ENCODE results near the gene GPR45.

Gene GPR45

DNA sequence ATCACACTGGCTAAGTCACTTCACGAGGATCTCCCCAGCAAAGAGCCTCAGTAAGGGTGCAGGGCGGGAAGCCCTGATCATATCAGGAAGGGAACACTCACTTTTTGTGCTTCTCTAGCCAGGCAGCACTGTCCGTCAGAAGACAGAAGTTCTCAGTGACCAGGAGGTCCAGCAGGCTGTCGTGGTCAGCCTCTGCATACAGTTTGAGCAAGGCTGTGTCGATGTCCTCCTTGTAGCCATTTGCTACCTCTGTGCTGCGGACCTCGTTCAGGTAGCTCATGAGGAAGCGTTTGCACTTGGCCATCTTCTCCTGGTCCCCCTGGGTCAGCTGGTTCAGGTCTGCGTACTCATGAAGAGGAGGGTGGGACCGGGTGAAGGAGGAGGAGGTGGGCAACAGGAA, 38.7 kb downstream of the GPR45 start:
- CTCF ChIA-PET, result no interaction called here

DNA sequence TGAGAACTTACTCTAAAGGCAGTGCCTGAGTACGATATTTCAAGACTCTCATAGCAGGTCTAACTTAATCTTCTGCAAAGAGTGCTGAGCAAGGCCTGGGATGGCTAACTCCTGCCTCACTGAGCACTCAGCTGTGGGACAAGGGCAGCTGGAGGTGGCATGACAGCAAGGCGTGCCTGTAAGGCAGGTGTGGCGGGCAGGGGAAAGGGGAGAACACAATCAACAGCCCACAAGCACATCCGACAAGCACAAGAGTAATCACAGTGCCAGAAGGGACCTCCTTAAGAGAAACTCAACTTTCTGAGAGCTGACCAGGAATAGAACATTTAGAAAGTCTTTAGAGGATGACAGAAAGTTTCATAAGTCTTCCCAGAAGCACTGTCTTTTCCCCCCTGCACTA, 42.0 kb downstream of the GPR45 start:
- DNase-seq (ENCODE audit: extremely low spot score), result no peak
- POLR2A ChIA-PET, result no interaction called here
- TF ChIP-seq SUZ12 (IDR thresholded peaks at IDR 0.05), result no peak
- CTCF ChIA-PET, result no interaction called here

More for the DNA sequence above, 38.7 kb downstream of the GPR45 start:
- POLR2A ChIA-PET, result no interaction called here
- DNase-seq (ENCODE audit: extremely low spot score), result no peak
- TF ChIP-seq LEF1 (IDR thresholded peaks at IDR 0.05; ENCODE audit: borderline replicate concordance), result no peak
- TF ChIP-seq ARNT (IDR thresholded peaks at IDR 0.05), result no peak
- TF ChIP-seq ZNF384 (IDR thresholded peaks at IDR 0.05), result no peak
- TF ChIP-seq TARDBP (IDR thresholded peaks at IDR 0.05), result no peak
- no peak for TF ChIP-seq CTBP1 (IDR thresholded peaks at IDR 0.05; ENCODE audit: borderline replicate concordance)
- TF ChIP-seq NFRKB (IDR thresholded peaks at IDR 0.05), result no peak
- TF ChIP-seq, protein P1, sequence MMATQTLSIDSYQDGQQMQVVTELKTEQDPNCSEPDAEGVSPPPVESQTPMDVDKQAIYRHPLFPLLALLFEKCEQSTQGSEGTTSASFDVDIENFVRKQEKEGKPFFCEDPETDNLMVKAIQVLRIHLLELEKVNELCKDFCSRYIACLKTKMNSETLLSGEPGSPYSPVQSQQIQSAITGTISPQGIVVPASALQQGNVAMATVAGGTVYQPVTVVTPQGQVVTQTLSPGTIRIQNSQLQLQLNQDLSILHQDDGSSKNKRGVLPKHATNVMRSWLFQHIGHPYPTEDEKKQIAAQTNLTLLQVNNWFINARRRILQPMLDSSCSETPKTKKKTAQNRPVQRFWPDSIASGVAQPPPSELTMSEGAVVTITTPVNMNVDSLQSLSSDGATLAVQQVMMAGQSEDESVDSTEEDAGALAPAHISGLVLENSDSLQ (IDR thresholded peaks at IDR 0.05), result no peak
- no peak for TF ChIP-seq FOXM1 (IDR thresholded peaks at IDR 0.05; ENCODE audit: borderline replicate concordance)
- TF ChIP-seq FOXA1 (IDR thresholded peaks at IDR 0.05), result no peak
- TF ChIP-seq L3MBTL2 (conservative IDR thresholded peaks at IDR 0.05), result no peak
- TF ChIP-seq HDGF (IDR thresholded peaks at IDR 0.05; ENCODE audit: borderline replicate concordance), result no peak
- TF ChIP-seq BHLHE40 (IDR thresholded peaks at IDR 0.05; ENCODE audit: borderline replicate concordance), result no peak
- TF ChIP-seq ELF4 (IDR thresholded peaks at IDR 0.05), result no peak
- TF ChIP-seq SP1 (IDR thresholded peaks at IDR 0.05), result no peak

DNA sequence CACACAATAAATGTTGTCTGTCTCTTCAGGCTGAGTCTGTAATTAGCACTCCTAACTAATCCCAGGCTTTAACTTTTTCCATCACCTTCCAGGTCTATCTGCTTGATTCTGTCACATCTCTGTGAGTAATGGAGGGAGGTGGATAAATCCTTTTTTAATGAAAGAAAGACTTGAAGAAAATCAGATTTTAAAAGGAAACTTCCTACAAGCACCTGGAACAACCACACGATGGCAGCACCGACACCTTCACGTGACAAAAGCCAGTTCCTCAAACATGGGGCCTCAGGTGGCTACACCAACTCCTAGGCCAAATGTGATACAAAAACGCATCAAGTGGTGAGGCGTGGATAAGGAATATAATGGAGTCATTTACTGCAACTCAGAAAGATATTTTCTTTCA, 46.1 kb downstream of the GPR45 start:
- peak; percentile 57 for DNase-seq (ENCODE audit: extremely low spot score)
- ChIA-PET POLR2A (no interaction called here), CTCF (interaction anchor here (0.6 to 1.5 kb wide), 3 partner anchors 9 to 173 kb away, joined by 3 to 6 read pairs (median 5); no protein-coding TSS in a partner anchor)

GRCh38 chr2:105288133-105288532, 46.6 kb downstream of the GPR45 start:
- no peak for DNase-seq (ENCODE audit: extremely low spot score)
- CTCF ChIA-PET, result interaction anchor here (0.6 to 1.5 kb wide), 3 partner anchors 9 to 173 kb away, joined by 3 to 6 read pairs (median 5); no protein-coding TSS in a partner anchor
- POLR2A ChIA-PET, result no interaction called here
- TF ChIP-seq BHLHE40 (IDR thresholded peaks at IDR 0.05; ENCODE audit: borderline replicate concordance), result no peak
- TF ChIP-seq ZNF384 (IDR thresholded peaks at IDR 0.05), result no peak
- TF ChIP-seq SUZ12 (IDR thresholded peaks at IDR 0.05), result no peak
- TF ChIP-seq ARNT (IDR thresholded peaks at IDR 0.05), result no peak
- no peak for TF ChIP-seq LEF1 (IDR thresholded peaks at IDR 0.05; ENCODE audit: borderline replicate concordance)
- TF ChIP-seq HDGF (IDR thresholded peaks at IDR 0.05; ENCODE audit: borderline replicate concordance), result no peak
- TF ChIP-seq, protein P1 (IDR thresholded peaks at IDR 0.05), result no peak
- no peak for TF ChIP-seq FOXM1 (IDR thresholded peaks at IDR 0.05; ENCODE audit: borderline replicate concordance)
- TF ChIP-seq NFRKB (IDR thresholded peaks at IDR 0.05), result no peak
- TF ChIP-seq SP1 (IDR thresholded peaks at IDR 0.05), result no peak
- TF ChIP-seq ELF4 (IDR thresholded peaks at IDR 0.05), result no peak
- TF ChIP-seq TARDBP (IDR thresholded peaks at IDR 0.05), result no peak
- no peak for TF ChIP-seq FOXK2 (IDR thresholded peaks at IDR 0.05)
- no peak for TF ChIP-seq L3MBTL2 (conservative IDR thresholded peaks at IDR 0.05)
- no peak for TF ChIP-seq CTBP1 (IDR thresholded peaks at IDR 0.05; ENCODE audit: borderline replicate concordance)
- TF ChIP-seq FOXA1 (IDR thresholded peaks at IDR 0.05), result no peak

More for the DNA sequence above, 46.1 kb downstream of the GPR45 start:
- TF ChIP-seq FOXA1 (IDR thresholded peaks at IDR 0.05), result no peak
- TF ChIP-seq L3MBTL2 (conservative IDR thresholded peaks at IDR 0.05), result no peak; the same call in 1 of the 2 replicates
- no peak for TF ChIP-seq ELF4 (IDR thresholded peaks at IDR 0.05)
- TF ChIP-seq FOXM1 (IDR thresholded peaks at IDR 0.05; ENCODE audit: borderline replicate concordance), result no peak
- TF ChIP-seq TARDBP (IDR thresholded peaks at IDR 0.05), result no peak
- no peak for TF ChIP-seq NFRKB (IDR thresholded peaks at IDR 0.05)
- TF ChIP-seq SP1 (IDR thresholded peaks at IDR 0.05), result no peak
- no peak for TF ChIP-seq SUZ12 (IDR thresholded peaks at IDR 0.05)
- no peak for TF ChIP-seq HDGF (IDR thresholded peaks at IDR 0.05; ENCODE audit: borderline replicate concordance)
- TF ChIP-seq CTBP1 (IDR thresholded peaks at IDR 0.05; ENCODE audit: borderline replicate concordance), result no peak
- TF ChIP-seq LEF1 (IDR thresholded peaks at IDR 0.05; ENCODE audit: borderline replicate concordance), result no peak

GRCh38 chr2:105290981-105291660, 49.6 kb downstream of the GPR45 start:
- no peak for DNase-seq (ENCODE audit: extremely low spot score)
- no peak for TF ChIP-seq L3MBTL2 (conservative IDR thresholded peaks at IDR 0.05)
- TF ChIP-seq LEF1 (IDR thresholded peaks at IDR 0.05; ENCODE audit: borderline replicate concordance), result no peak
- TF ChIP-seq, protein P1 (IDR thresholded peaks at IDR 0.05), result no peak
- TF ChIP-seq ELF4 (IDR thresholded peaks at IDR 0.05), result no peak
- TF ChIP-seq SP1 (IDR thresholded peaks at IDR 0.05), result no peak
- no peak for TF ChIP-seq TARDBP (IDR thresholded peaks at IDR 0.05)
- no peak for TF ChIP-seq FOXA1 (IDR thresholded peaks at IDR 0.05)
- TF ChIP-seq HDGF (IDR thresholded peaks at IDR 0.05; ENCODE audit: borderline replicate concordance), result no peak
- CTCF ChIA-PET, result no interaction called here
- POLR2A ChIA-PET, result no interaction called here

DNA sequence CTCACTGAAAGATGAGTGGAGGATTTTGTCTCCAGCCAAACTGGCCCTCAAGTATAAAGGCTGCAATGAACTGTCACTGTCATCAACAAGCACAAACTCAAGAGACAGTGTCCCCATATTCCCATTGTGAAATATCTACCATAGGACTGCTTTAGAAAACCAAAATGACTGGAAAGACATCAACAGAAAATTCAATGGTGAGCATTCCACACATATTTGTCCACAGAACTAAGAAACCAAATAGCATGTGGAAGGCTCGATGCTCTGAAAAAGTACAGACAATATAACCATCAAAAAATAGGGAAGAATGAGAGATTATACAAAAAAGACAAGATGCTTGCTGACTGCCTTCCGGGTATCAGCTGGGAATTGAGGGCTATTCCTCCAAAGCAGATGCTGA, 50.4 kb downstream of the GPR45 start:
- POLR2A ChIA-PET, result no interaction called here
- TF ChIP-seq FOXA1 (IDR thresholded peaks at IDR 0.05), result no peak
- no peak for TF ChIP-seq FOXK2 (IDR thresholded peaks at IDR 0.05)
- TF ChIP-seq LEF1 (IDR thresholded peaks at IDR 0.05; ENCODE audit: borderline replicate concordance), result no peak
- TF ChIP-seq, protein P1 (IDR thresholded peaks at IDR 0.05), result no peak
- CTCF ChIA-PET, result no interaction called here
- DNase-seq (ENCODE audit: extremely low spot score), result no peak

Measured in HEK293T (cell line).